Measurements from ENCODE around the gene APOA4.

GRCh38 chr11:116798368-116798767 is 24.7 kb downstream of the APOA4 start:
- TF ChIP-seq CTCF (IDR thresholded peaks at IDR 0.05) (no peak), POLR2A (IDR thresholded peaks at IDR 0.05) (no peak)

All from uterus (tissue), 2 donors.